H54 (cell line): Measurements from ENCODE around the gene EIF4B.

Experiments
- DNase-seq: peaks from one replicate; pipeline ENCODE4 v3.0.0; 2011; ENCODE audit warnings: low spot score, mixed read lengths; ENCODE audit not compliant: insufficient read length
- FAIRE-seq: peaks from 3 replicates; lab custom pipeline; 2011; peaks lifted over from hg19 to GRCh38; lab: Jason Lieb, UNC
- POLR2A ChIP-seq: IDR thresholded peaks from 2 replicates; pipeline ENCODE4 v1.6.1; 2011; ENCODE audit warnings: low read depth, mild to moderate bottlenecking, low read length

EIF4B gene

DNA sequence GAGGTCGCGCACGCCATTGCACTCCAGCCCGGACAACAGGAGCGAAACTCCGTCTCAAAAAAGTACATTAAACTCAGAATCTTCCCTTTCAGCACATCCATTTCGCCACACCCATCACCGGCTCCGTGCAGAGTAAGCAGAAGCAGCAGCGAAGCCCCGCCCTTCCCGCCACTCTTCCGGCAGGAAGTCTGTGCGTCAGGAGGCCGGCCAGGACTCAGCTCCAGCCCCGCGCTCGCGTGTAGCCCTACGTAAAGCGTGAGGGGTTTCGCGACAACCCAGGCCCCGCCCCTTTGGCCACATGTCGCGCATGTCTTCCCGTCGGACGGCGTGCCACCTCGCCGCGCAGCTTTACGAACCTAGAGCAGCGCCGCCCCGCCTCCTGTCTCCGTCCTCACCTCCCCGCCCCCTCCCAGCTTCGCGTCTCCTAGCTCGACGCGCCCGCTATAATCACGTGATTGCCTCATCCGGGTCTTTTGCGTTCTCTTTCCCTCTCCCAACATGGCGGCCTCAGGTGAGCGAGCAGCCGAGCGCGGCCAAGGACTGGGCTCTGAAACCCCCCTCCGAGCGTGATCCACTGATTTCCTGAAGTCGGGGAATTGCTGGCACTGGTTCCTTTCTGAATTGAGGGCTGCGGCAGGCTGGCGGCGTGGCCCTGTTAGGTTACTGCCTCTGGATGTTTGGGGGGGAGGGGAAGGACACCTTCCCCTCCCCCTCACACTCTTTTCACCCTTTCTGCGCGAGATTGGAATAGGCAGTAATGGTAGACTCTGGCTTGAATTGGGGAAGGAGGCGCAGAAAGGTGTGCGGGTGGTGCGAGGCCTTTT is at the start of gene EIF4B:
EIF4B (plus strand) TSS at position 471 of the 824 bp plus-strand sequence; CDS start at position 499, 28 bp downstream.
- peak; percentile 59 for TF ChIP-seq POLR2A
- DNase-seq: peak; percentile 84
- peak; percentile 89 for FAIRE-seq

DNA sequence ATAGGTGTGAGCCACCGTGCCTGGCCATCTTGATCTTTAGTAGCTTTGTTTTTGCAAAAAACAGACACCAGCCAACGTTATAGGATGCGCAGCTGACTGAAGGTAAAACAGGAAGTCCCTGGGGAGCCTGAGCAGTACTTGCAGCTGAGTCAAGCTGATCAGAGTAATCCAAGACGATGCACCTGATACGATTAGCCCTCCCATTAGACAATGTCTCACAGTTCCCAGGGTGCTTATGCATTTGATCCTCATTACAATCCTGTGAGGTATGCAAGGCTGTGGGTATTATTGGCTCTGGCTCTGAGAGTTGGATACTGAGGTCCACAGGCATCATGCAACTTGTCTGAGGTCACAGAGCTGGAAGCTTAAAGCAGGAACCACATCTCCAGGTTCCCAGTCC is 49.3 kb upstream of the EIF4B start:
- no peak for TF ChIP-seq POLR2A
- DNase-seq (no peak), FAIRE-seq (no peak)

- TF ChIP-seq POLR2A: no peak
- FAIRE-seq (no peak), DNase-seq (no peak)
Observed at GRCh38 chr12:52964556-52965336, 41.5 kb upstream of the EIF4B start.

GRCh38 chr12:52965337-52965731 is 40.9 kb upstream of the EIF4B start:
- DNase-seq (no peak), FAIRE-seq (no peak)
- no peak for TF ChIP-seq POLR2A

DNA sequence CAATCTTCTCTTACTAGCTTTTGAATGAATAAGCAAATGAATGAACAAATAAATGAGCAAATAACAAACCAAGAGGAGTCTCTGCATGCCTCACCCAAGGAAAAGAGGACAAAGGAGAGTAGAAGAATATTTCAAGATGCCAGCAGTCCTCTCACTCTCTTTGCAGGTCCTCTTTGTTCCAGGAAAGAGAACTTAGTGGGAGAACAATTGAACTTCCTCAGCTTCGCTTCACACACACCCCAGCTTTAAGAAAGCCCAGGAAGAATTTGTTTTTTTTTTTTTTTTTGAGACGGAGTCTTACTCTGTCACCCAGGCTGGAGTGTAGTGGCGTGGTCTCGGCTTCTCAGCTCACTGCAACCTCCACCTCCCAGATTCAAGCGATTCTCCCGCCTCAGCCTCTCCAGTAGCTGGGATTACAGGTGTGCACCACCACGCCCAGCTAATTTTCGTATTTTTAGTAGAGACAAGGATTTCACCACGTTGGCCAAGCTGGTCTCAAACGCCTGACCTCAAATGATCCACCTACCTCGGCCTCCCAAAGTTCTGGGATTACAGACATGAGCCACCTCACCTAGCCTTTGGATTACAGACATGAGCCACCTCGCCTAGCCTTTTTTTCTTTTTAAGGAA is 37.0 kb upstream of the EIF4B start:
- no peak for TF ChIP-seq POLR2A
- DNase-seq: no peak
- no peak for FAIRE-seq

- FAIRE-seq: no peak
- TF ChIP-seq POLR2A: no peak
- no peak for DNase-seq
Observed at GRCh38 chr12:52969828-52970569, 36.3 kb upstream of the EIF4B start.

GRCh38 chr12:52971679-52972329 is 34.5 kb upstream of the EIF4B start:
- DNase-seq: peak; percentile 72
- no peak for FAIRE-seq

DNA sequence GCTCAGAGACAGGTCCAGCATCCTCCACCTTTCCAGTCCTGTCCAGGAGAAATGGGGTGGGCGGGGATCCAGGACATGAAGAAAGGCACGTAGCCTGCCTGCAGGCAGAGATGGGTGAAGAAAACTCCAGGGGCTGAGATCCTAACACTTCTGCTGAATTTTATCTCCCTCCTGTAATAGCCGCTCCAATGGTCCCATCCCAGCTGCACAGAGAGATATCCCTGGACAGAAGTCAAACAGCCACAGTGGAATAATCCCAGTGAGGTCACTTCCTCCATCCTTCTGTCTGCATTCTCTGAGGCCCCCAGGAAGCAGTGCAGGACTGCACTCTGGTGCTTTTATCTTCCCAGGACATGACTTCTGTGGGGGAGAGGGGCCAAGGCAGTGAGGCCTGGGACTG is 31.1 kb upstream of the EIF4B start:
- TF ChIP-seq POLR2A: no peak
- DNase-seq (no peak), FAIRE-seq (no peak)

More at GRCh38 chr12:52971679-52972329, 34.5 kb upstream of the EIF4B start:
- no peak for TF ChIP-seq POLR2A

- TF ChIP-seq POLR2A: no peak
- no peak for DNase-seq
- no peak for FAIRE-seq
Observed at GRCh38 chr12:52975820-52976573, 30.3 kb upstream of the EIF4B start.

- no peak for DNase-seq
- no peak for TF ChIP-seq POLR2A
- FAIRE-seq: no peak
Observed at GRCh38 chr12:52976574-52977071, 29.6 kb upstream of the EIF4B start.

- FAIRE-seq: no peak
- no peak for DNase-seq
- no peak for TF ChIP-seq POLR2A
Observed at GRCh38 chr12:52977170-52977569, 29.1 kb upstream of the EIF4B start.

DNA sequence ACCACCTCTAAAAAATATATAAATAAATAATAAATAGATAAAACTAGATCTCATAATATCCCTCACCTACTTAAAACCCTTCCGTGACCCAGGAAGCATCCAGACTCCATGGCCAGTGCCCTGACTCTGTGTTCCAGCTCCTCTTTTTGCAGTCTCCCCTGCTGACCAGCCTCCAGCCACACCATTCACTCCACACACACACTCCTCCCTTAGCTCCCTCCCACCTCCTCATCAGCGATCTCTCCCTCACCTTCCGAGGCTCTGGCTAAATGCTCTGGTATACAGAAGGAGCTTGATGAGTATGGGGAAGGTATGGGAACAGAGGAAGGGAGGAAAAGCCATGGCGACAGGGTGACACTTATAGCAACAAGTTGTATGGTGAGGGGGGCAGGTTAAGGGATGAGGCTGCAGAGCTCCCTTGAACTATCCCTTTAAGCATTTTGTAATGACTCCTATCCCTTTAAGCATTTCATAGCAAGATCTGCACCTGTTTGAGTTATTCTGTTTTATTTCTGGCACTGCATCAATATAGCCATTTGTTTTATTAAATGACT is 26.1 kb upstream of the EIF4B start:
- FAIRE-seq (no peak), DNase-seq (no peak)
- TF ChIP-seq POLR2A: no peak
